Stimulated activated CD8-positive, alpha-beta memory T cell treated with anti-CD3 and anti-CD28 coated beads, Interleukin-4, amount 100 ng/mL, for 1 hour (primary cell): ENCODE data around the gene UNG.

Experiments used
- DNase-seq, 2 donors: peaks; one replicate each; pipeline ENCODE4 v3.0.0-alpha.2; 2020; ENCODE audit warnings: low read depth in 2 of 2, low spot score in 1 of 2

UNG gene

DNA sequence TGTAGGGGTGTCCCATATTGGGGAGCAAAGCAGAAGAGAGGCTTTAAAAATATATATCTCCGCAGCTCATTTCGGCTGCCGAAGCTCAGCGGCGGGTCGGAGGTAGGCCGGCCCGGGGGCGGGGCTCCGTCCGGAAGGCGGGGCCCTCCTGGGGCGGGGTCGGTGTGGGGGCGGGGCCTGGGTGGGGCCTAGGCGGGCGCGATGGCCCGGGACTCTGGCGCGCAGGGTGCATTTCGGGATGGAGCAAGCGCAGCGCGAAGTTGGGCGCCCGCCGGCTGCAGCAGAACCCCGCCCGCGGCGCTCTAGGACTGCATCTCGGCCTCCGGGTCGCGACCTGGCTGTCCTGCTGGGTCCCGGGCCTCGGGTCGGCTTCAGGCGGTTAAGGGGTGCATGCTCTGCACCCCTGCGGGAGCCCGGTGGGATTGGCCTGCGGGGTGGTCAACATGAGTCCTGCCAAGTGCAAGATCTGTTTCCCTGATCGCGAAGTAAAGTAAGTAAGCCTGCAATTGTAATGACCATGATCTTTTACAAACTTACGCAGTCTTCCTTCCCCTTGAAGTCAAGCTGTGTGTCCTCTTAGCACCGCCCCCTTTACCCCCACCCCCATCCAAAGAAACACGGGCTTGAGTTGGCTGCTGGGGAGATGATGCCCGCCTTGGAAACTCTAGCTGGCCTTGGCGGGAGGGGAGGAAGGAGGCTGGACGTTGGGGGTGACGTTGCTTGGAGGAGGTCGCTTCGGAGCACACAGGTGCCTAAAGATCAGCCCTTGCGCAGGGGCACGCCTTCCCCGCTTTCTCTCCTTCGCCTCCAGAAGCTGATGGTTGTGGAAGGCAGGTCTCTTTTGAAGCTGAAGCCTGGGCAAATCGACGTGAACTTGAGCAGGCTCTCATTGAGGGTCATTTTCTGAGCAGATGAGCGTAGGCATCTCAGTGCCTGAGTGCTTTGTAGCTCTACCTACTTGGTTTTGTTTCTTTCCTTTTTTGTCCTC is 57.3 kb downstream of the UNG start:
- peak; percentile 58 to 61 for DNase-seq

DNA sequence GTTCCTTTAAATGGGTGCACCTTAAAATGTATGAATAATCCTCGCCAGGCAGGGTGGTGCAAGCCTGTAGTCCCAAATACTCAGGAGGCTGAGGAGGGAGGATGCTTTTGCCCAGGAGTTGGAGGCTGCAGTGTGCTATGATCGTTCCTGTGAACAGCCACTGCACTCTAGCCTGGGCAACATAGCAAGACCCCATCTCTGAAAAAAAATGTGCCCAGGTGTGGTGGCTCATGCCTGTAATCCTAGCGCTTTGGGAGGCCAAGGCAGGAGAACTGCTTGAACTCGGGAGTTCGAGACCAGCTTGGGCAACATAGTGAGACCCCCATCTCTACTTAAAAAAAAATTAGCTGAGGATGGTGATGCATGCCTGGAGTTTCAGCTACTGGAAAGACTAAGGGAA is 58.6 kb downstream of the UNG start:
- DNase-seq: no peak

DNA sequence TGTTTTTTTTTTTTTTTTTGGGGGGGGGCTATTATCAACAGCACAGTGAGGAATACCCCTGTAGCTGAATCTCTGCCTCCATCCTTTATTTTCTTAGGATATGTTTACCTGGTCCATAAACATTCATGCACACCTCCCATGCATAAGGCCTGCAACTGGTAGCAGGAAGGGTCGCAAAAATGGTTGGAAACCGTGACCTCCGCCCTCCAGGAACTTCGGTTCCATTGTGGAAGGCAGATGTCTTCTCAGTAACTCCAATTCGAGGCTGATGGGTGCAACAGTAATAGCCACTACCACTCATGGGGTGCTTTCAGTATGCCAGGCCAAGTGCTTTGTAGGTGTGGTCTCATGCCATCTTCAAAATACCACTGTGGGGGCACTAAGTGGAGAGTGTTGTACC is 59.2 kb downstream of the UNG start:
- DNase-seq: no peak

DNA sequence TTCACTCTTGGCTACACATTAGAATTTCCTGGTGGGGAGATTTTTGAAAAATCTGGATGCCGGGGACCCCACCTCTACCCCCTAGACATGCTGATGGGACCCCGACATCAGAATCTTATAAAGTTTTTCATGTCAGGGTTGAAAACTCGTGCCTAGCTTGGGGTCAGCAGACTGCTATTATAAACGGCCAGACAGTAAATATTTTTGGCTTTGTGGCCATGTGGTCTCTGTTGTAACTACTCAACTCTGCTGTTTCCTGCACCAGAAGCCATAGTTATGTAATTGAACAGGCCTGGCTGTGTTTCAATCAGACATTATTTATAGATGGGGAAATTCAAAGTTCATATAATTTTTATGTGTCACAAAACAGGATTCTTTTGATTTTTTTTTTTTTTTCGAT is 60.6 kb downstream of the UNG start:
- no peak for DNase-seq

DNA sequence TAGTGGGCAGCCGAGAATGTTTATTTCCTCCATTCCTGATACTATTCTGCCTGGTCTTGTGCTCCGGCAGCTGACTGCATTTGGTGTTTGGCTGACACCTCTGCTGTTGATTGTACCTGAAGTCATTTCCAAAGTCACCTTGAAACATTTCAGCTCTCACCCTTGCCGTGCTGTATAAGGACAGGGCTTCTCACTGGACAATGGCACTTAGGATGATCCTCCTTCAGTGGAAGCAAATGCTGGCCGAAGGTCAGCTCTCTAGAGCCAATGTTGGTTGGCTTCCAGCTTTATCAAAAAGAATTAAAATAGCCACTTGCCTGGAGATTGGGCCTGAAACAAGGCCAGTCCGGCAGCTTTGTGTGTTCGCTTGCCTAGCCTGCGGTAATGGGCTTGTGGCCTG is 63.0 kb downstream of the UNG start:
- no peak for DNase-seq
